ENCODE results near the gene RTN4RL1.

The RTN4RL1 gene

GRCh38 chr17:1970843-1971384 is 54.2 kb downstream of the RTN4RL1 start:
- Mint-ChIP-seq H3K27ac (no peak overlapping the region), H3K36me3 (no peaks in the 10 kb centered on the region), H3K4me3 (no peak overlapping the region), H3K27me3 (peaks cover 19% of the 10 kb centered on the region), H3K4me1 (peaks cover 14% of the 10 kb centered on the region), H3K9me3 (no peaks in the 10 kb centered on the region)

DNA sequence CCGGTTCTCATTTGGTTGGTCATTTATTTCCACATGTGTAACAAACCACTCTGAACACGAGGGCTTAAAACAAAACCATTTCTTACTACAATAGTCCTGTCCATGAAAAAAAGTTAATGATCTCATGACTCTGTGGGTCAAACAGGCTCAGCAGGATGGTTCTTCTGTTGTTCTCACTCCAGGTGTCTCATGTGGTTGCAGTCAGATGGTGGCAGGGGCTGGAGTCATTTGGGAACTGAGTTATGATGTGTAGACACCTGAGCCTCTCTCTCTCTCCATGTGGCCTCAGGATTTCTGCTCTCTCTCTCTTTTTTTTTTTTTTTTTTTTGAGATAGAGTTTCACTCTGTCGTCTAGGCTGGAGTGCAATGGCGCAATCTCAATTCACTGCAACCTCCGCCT is 55.4 kb downstream of the RTN4RL1 start:
- no peak overlapping the region for H3K27ac Mint-ChIP-seq
- H3K4me1 Mint-ChIP-seq = peaks cover 10% of the 10 kb centered on the region
- peaks cover 19% of the 10 kb centered on the region for H3K27me3 Mint-ChIP-seq
- no peak overlapping the region for H3K4me3 Mint-ChIP-seq
- no peaks in the 10 kb centered on the region for H3K36me3 Mint-ChIP-seq
- H3K9me3 Mint-ChIP-seq = no peaks in the 10 kb centered on the region

- H3K27ac Mint-ChIP-seq = no peak overlapping the region
- peaks cover 12% of the 10 kb centered on the region for H3K27me3 Mint-ChIP-seq
Measured at GRCh38 chr17:1967213-1967612, 57.9 kb downstream of the RTN4RL1 start.

DNA sequence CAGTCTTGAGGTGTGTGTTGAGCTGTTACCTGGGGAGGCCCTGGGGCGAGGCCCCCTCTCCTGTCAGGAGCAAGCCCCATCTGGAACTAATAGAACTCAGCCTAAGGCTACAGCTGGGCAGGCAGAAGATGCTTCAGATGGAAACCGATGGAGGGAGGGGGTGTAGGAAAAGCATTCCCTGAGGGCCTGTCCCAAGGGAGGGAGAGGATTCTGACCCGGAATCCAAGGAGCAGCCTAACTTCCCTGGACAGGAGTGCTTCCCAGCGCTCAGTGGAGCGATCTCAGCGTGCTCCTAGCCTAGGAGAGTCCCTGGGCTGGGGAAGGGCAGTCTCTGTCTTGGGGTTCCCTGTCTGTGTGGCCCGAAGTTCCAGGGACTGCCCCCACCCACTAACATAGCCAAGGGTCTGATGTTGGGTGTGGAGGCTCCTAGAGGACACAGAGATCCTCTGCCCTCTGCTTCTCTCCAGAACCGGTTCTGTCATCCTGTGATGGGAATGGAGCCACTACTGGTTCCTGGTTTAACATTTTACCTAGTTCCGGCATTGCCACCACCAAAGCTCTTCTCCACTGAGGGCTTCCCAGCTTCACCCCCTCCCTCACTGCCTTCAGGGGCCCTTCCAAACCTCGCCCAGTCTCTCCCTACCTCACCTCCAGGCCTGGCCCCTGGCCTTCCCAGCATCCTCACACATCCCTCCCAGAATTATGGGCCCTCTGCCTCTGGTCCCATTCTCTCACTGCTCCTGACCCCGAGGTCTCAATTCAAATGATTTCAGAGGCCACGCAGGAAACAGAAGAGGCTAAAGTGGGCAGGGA is 58.7 kb downstream of the RTN4RL1 start:
- H3K36me3 Mint-ChIP-seq = no peaks in the 10 kb centered on the region
- peaks cover 11% of the 10 kb centered on the region for H3K27me3 Mint-ChIP-seq
- H3K9me3 Mint-ChIP-seq = no peaks in the 10 kb centered on the region
- H3K4me3 Mint-ChIP-seq = no peak overlapping the region
- peaks cover 3% of the 10 kb centered on the region for H3K4me1 Mint-ChIP-seq
- no peak overlapping the region for H3K27ac Mint-ChIP-seq

More at GRCh38 chr17:1967213-1967612, 57.9 kb downstream of the RTN4RL1 start:
- H3K36me3 Mint-ChIP-seq = no peaks in the 10 kb centered on the region
- H3K4me1 Mint-ChIP-seq = peaks cover 3% of the 10 kb centered on the region
- no peak overlapping the region for H3K4me3 Mint-ChIP-seq
- no peaks in the 10 kb centered on the region for H3K9me3 Mint-ChIP-seq

- Mint-ChIP-seq H3K4me1 (peaks cover 3% of the 10 kb centered on the region), H3K27ac (no peak overlapping the region), H3K27me3 (peaks cover 6% of the 10 kb centered on the region), H3K36me3 (no peaks in the 10 kb centered on the region), H3K9me3 (no peaks in the 10 kb centered on the region), H3K4me3 (no peak overlapping the region)
Measured at GRCh38 chr17:1965556-1966273, 59.4 kb downstream of the RTN4RL1 start.

DNA sequence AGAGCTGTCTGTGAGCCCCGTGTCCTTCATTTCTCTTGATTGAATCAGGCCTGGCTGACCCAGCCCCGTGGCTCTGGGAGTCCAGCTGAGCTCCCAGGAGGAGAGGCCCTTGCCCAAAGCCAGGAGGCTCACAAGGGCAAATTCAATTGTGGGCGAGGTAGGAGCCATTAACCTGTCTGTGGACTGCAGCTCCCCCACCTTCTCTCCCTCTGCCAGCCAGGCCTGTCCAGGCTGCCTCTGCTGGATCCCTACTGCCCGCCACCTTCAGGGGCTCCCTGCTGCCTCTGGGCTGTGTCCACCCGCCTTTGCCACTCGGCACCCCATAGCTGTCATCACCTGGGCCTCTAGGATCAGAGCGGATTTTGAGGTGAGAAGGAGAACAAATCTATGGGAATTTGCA is 61.9 kb downstream of the RTN4RL1 start:
- Mint-ChIP-seq H3K4me3 (no peak overlapping the region), H3K27ac (no peak overlapping the region), H3K27me3 (no peaks in the 10 kb centered on the region), H3K4me1 (peaks cover 3% of the 10 kb centered on the region), H3K9me3 (no peaks in the 10 kb centered on the region), H3K36me3 (no peaks in the 10 kb centered on the region)

DNA sequence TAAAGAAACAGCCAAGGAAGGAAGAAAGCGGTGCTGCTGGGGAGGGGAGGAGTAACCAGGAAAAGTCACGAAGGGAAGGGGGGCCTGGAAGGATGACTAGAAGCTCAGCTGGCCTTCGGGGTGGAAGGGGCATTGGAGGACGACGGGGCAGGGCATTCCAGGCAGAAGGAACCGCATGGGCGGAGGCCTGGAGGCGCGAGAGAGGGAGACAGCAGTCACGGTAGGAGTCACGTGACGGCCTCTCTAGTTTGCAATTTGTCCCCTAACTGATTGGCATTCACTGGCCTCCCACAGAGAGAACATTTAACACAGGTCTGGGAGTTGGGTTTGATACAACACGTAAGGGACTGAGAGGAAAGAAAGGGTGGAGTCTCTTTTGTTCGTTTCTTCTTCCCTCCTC is 63.9 kb downstream of the RTN4RL1 start:
- Mint-ChIP-seq H3K9me3 (no peaks in the 10 kb centered on the region), H3K36me3 (no peaks in the 10 kb centered on the region), H3K4me1 (no peaks in the 10 kb centered on the region), H3K27me3 (no peaks in the 10 kb centered on the region), H3K27ac (no peak overlapping the region), H3K4me3 (no peak overlapping the region)

DNA sequence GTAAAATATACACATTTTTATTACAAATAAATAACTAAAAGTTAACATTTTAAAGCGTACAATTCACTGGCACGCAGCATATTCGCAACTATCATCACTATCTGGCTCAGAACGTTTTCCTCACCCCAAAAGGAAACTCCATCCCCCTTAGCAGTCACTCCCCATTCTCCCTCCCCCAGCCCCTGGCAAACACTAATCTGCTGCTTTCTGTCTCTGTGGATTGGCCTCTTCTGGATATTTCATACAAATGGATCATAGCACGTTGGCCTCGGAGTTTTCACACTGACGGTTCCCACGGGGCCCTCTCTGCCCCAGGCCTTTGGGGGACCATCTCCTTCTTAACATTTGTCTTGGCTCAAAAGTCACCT is 64.6 kb downstream of the RTN4RL1 start:
- no peaks in the 10 kb centered on the region for H3K36me3 Mint-ChIP-seq
- H3K4me1 Mint-ChIP-seq = no peaks in the 10 kb centered on the region
- no peaks in the 10 kb centered on the region for H3K27me3 Mint-ChIP-seq
- H3K27ac Mint-ChIP-seq = no peak overlapping the region
- H3K4me3 Mint-ChIP-seq = no peak overlapping the region
- no peaks in the 10 kb centered on the region for H3K9me3 Mint-ChIP-seq

GRCh38 chr17:1959871-1960544 is 65.1 kb downstream of the RTN4RL1 start:
- Mint-ChIP-seq H3K36me3 (no peaks in the 10 kb centered on the region), H3K27me3 (no peaks in the 10 kb centered on the region)

GRCh38 chr17:1958134-1958881 is 66.8 kb downstream of the RTN4RL1 start:
- H3K4me3 Mint-ChIP-seq = no peak overlapping the region
- H3K4me1 Mint-ChIP-seq = no peaks in the 10 kb centered on the region
- no peak overlapping the region for H3K27ac Mint-ChIP-seq
- H3K27me3 Mint-ChIP-seq = no peaks in the 10 kb centered on the region
- no peaks in the 10 kb centered on the region for H3K36me3 Mint-ChIP-seq
- H3K9me3 Mint-ChIP-seq = no peaks in the 10 kb centered on the region

More at GRCh38 chr17:1959871-1960544, 65.1 kb downstream of the RTN4RL1 start:
- Mint-ChIP-seq H3K9me3 (no peaks in the 10 kb centered on the region), H3K27ac (no peak overlapping the region), H3K4me3 (no peak overlapping the region), H3K4me1 (no peaks in the 10 kb centered on the region)

- no peak overlapping the region for H3K27ac Mint-ChIP-seq
- no peaks in the 10 kb centered on the region for H3K36me3 Mint-ChIP-seq
- H3K4me1 Mint-ChIP-seq = no peaks in the 10 kb centered on the region
- no peaks in the 10 kb centered on the region for H3K27me3 Mint-ChIP-seq
- no peak overlapping the region for H3K4me3 Mint-ChIP-seq
- no peaks in the 10 kb centered on the region for H3K9me3 Mint-ChIP-seq
Measured at GRCh38 chr17:1957037-1957436, 68.1 kb downstream of the RTN4RL1 start.

DNA sequence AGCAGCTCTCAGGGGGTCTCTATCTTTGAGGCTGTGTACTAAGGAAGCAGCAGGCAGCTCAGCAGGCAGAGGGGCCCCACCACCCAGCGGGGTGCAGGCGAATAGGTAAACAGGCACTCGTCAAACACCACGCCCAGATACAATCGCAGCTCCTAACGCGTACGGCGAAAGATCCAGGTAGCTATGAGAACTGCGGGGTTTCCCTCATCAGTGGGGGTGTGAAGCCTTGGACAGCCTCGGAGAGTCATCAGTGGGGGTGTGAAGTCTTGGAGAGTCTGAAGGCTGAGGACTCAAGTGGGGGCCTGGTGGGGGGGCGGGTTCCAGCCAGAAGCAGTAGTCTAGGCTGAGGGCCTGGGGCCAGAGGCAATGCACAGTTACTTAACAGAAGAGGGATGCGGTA is 69.0 kb downstream of the RTN4RL1 start:
- Mint-ChIP-seq H3K27ac (no peak overlapping the region), H3K4me1 (no peaks in the 10 kb centered on the region), H3K36me3 (no peaks in the 10 kb centered on the region), H3K4me3 (no peak overlapping the region), H3K9me3 (no peaks in the 10 kb centered on the region), H3K27me3 (no peaks in the 10 kb centered on the region)

- Mint-ChIP-seq H3K4me3 (no peak overlapping the region), H3K9me3 (no peaks in the 10 kb centered on the region), H3K36me3 (no peaks in the 10 kb centered on the region)
Measured at GRCh38 chr17:1953831-1954230, 71.3 kb downstream of the RTN4RL1 start.

DNA sequence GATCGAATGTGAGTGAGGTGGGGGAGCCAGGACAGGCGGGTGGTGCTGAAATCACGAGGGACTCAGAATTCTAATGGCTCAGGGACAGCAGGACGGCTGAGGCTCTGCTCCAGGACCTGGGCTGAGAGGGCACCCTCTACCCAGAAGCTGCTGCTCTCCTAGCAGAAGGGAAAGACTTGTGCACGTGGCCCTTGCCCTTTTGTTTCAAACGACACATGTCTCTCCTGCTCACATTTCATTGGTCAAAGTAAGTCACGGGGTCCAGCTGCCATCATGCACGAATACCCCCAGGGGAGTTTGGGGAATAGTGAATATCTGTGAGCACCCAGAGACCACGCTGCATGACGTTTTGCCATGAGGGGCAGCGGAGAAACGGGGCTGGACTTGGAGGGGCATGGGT is 73.2 kb downstream of the RTN4RL1 start:
- H3K27ac Mint-ChIP-seq = no peak overlapping the region
- H3K4me3 Mint-ChIP-seq = no peak overlapping the region
- H3K9me3 Mint-ChIP-seq = no peaks in the 10 kb centered on the region
- no peaks in the 10 kb centered on the region for H3K36me3 Mint-ChIP-seq
- H3K4me1 Mint-ChIP-seq = no peaks in the 10 kb centered on the region
- H3K27me3 Mint-ChIP-seq = no peaks in the 10 kb centered on the region

More at GRCh38 chr17:1953831-1954230, 71.3 kb downstream of the RTN4RL1 start:
- Mint-ChIP-seq H3K27me3 (no peaks in the 10 kb centered on the region), H3K27ac (no peak overlapping the region), H3K4me1 (no peaks in the 10 kb centered on the region)

GRCh38 chr17:1949754-1950153 is 75.4 kb downstream of the RTN4RL1 start:
- Mint-ChIP-seq H3K27me3 (no peaks in the 10 kb centered on the region), H3K27ac (no peak overlapping the region), H3K4me1 (no peaks in the 10 kb centered on the region), H3K9me3 (no peaks in the 10 kb centered on the region), H3K4me3 (no peak overlapping the region), H3K36me3 (no peaks in the 10 kb centered on the region)

Measured in activated naive CD4-positive, alpha-beta T cell treated with anti-CD3 and anti-CD28 coated beads, Interleukin-2, amount 50 U/mL, for 24 hours (primary cell).